DMS79 treated with DMSO at 0.1 percent for 48 hours (cell line): ENCODE results near the gene BAX.

Source experiments
- DNase-seq: peaks from one replicate; lab custom pipeline; 2025; lab: John Stamatoyannopoulos, UW

The BAX gene

GRCh38 chr19:48963371-48964204, 8.9 kb downstream of the BAX start:
- DNase-seq, result no peak

GRCh38 chr19:48964205-48965039, 9.7 kb downstream of the BAX start:
- DNase-seq, result peak; percentile 37

- peak; percentile 89 for DNase-seq
Observed at GRCh38 chr19:48965040-48965805, 10.5 kb downstream of the BAX start, which contains the start of gene FTL. Gene FTL, plus strand, starts transcription at chr19:48965309. Its CDS starts 199 bp downstream, at chr19:48965508.

- peak; percentile 81 for DNase-seq
Observed at GRCh38 chr19:48965806-48966540, 11.3 kb downstream of the BAX start.

- no peak for DNase-seq
Observed at GRCh38 chr19:48966541-48967345, 12.1 kb downstream of the BAX start.

GRCh38 chr19:48967346-48968178, 12.9 kb downstream of the BAX start:
- DNase-seq, result no peak

GRCh38 chr19:48968179-48968661, 13.5 kb downstream of the BAX start:
- DNase-seq, result no peak

- no peak for DNase-seq
Observed at GRCh38 chr19:48968813-48969218, 14.1 kb downstream of the BAX start.

GRCh38 chr19:48969276-48970138, 14.8 kb downstream of the BAX start:
- DNase-seq, result no peak

- DNase-seq, result no peak
Observed at GRCh38 chr19:48970139-48970766, 15.6 kb downstream of the BAX start.

- no peak for DNase-seq
Observed at GRCh38 chr19:48970923-48971395, 16.3 kb downstream of the BAX start.

- no peak for DNase-seq
Observed at GRCh38 chr19:48975947-48976847, 21.5 kb downstream of the BAX start.

- no peak for DNase-seq
Observed at GRCh38 chr19:48977061-48977460, 22.4 kb downstream of the BAX start.

- no peak for DNase-seq
Observed at GRCh38 chr19:48982280-48982679, 27.6 kb downstream of the BAX start.

- DNase-seq, result no peak
Observed at GRCh38 chr19:48985711-48986110, 31.0 kb downstream of the BAX start.

- no peak for DNase-seq
Observed at GRCh38 chr19:48986211-48986610, 31.5 kb downstream of the BAX start.

- DNase-seq, result no peak
Observed at GRCh38 chr19:48987323-48987722, 32.6 kb downstream of the BAX start.
